Endodermal cell (in vitro differentiated cells): ENCODE results near the gene RNF212B. TPM values are rescaled to one million over a fixed set of nuclear protein-coding genes. Genes with fewer than 3 reads are reported as not detected.

Source experiments
- DNase-seq: peaks from one replicate; pipeline ENCODE4 v3.0.0-alpha.2; 2017
- H3K27ac ChIP-seq: 2 replicates; pipeline ENCODE4 v1.5.1; 2013; ENCODE audit warnings: mild to moderate bottlenecking, low read depth, low read length, moderate library complexity
- H3K27me3 ChIP-seq: 2 replicates; pipeline ENCODE4 v1.6.1; 2013; ENCODE audit warnings: mild to moderate bottlenecking, low read length, moderate library complexity; ENCODE audit not compliant: insufficient read depth, control insufficient read depth, poor library complexity, severe bottlenecking
- H3K36me3 ChIP-seq: 2 replicates; pipeline ENCODE4 v1.7.0; 2013; ENCODE audit warnings: mild to moderate bottlenecking, low read length, moderate library complexity; ENCODE audit not compliant: control insufficient read depth, insufficient read depth
- H3K4me1 ChIP-seq: one replicate; pipeline ENCODE4 v1.7.0; 2013; ENCODE audit warnings: low read length; ENCODE audit not compliant: control insufficient read depth, insufficient read depth
- H3K4me3 ChIP-seq: 2 replicates; pipeline ENCODE4 v1.5.1; 2013; ENCODE audit warnings: mild to moderate bottlenecking, low read length, moderate library complexity
- H3K9ac ChIP-seq: 2 replicates; pipeline ENCODE4 v1.6.1; 2013; ENCODE audit warnings: mild to moderate bottlenecking, low read length, moderate library complexity; ENCODE audit not compliant: poor library complexity, severe bottlenecking; ENCODE audit errors: extremely low read depth
- H3K9me3 ChIP-seq: 2 replicates; pipeline ENCODE4 v1.6.1; 2013; ENCODE audit warnings: mild to moderate bottlenecking, low read length, moderate library complexity; ENCODE audit not compliant: control insufficient read depth
- H3K27ac Mint-ChIP-seq: 2 replicates; pipeline ENCODE4 v1.8.0; 2020; ENCODE audit warnings: mixed read lengths
- H3K27me3 Mint-ChIP-seq: 2 replicates; pipeline ENCODE4 v1.8.0; 2021; ENCODE audit warnings: mild to moderate bottlenecking, mixed read lengths; ENCODE audit not compliant: insufficient read depth
- H3K36me3 Mint-ChIP-seq: 2 replicates; pipeline ENCODE4 v1.8.0; 2020; ENCODE audit warnings: low read depth, mixed read lengths
- H3K4me1 Mint-ChIP-seq: 2 replicates; pipeline ENCODE4 v1.8.0; 2020; ENCODE audit warnings: mixed read lengths
- H3K4me3 Mint-ChIP-seq: 2 replicates; pipeline ENCODE4 v1.8.0; 2020; ENCODE audit warnings: mild to moderate bottlenecking, moderate library complexity, mixed read lengths
- H3K9me3 Mint-ChIP-seq: 2 replicates; pipeline ENCODE4 v1.8.0; 2020; ENCODE audit warnings: mild to moderate bottlenecking, mixed read lengths
- CTCF ChIP-seq: fragments of 200-600 bp; sonication (generic); conservative IDR thresholded peaks from 2 replicates; pipeline ENCODE4 v1.5.0; 2021; ENCODE audit warnings: antibody characterized with exemption, mild to moderate bottlenecking
- WGBS, 2 experiments: methylation state at CpG; one replicate each; pipeline versions ENCODE4 v1.1.5 to v1.1.7; 2013; ENCODE audit warnings: missing lambda C conversion rate in 2 of 2, mixed read lengths in 1 of 2; ENCODE audit not compliant: insufficient coverage in 1 of 2, insufficient read length in 1 of 2; 5-methylcytosine and 5-hydroxymethylcytosine counted together
- total RNA-seq, 2 donors: library from RNA; stranded (reverse); fragmentation: NEBNext Ultra II Directional in 1 of 2; extraction: Animal tissue kit (Norgen Biotek cat#: 25700) in 1 of 2; gene quantifications; 2 replicates in 1 of 2; 3 replicates in 1 of 2; pipeline ENCODE4 v1.2.1, GENCODE V29; 2021

The RNF212B gene
- total RNA-seq, 2 donors from 2014 or later, result not detected

- no peak overlapping the region for H3K27ac ChIP-seq
- H3K27ac Mint-ChIP-seq, result no peak overlapping the region
- H3K9me3 Mint-ChIP-seq, result no peaks in the 10 kb centered on the region
These were observed 10.9 kb downstream of the RNF212B start for GRCh38 chr14:23248601-23249000.

GRCh38 chr14:23249824-23250223 lies 12.1 kb downstream of the RNF212B start:
- no peaks in the 10 kb centered on the region for H3K4me1 ChIP-seq
- TF ChIP-seq CTCF, result no peak
- no peaks in the 10 kb centered on the region for H3K36me3 ChIP-seq
- DNase-seq, result no peak
- WGBS, 2 experiments, result 88 to 89% methylated on average over 5 to 6 of the region's 6 CpGs
- Mint-ChIP-seq H3K27ac (no peak overlapping the region), H3K36me3 (no peaks in the 10 kb centered on the region), H3K4me1 (no peaks in the 10 kb centered on the region), H3K9me3 (no peaks in the 10 kb centered on the region), H3K27me3 (no peaks in the 10 kb centered on the region), H3K4me3 (no peak overlapping the region)
- H3K9me3 ChIP-seq, result no peaks in the 10 kb centered on the region
- no peaks in the 10 kb centered on the region for H3K27me3 ChIP-seq
- H3K4me3 ChIP-seq, result no peak overlapping the region
- no peak overlapping the region for H3K27ac ChIP-seq
- H3K9ac ChIP-seq, result no peak overlapping the region

More at GRCh38 chr14:23248601-23249000, 10.9 kb downstream of the RNF212B start:
- H3K36me3 Mint-ChIP-seq, result no peaks in the 10 kb centered on the region
- no peak for DNase-seq
- H3K4me3 Mint-ChIP-seq, result no peak overlapping the region
- TF ChIP-seq CTCF, result no peak
- no peaks in the 10 kb centered on the region for H3K27me3 Mint-ChIP-seq
- Histone ChIP-seq H3K9me3 (no peaks in the 10 kb centered on the region), H3K4me1 (no peaks in the 10 kb centered on the region), H3K36me3 (no peaks in the 10 kb centered on the region), H3K9ac (no peak overlapping the region), H3K27me3 (no peaks in the 10 kb centered on the region), H3K4me3 (no peak overlapping the region)
- H3K4me1 Mint-ChIP-seq, result peaks cover 3% of the 10 kb centered on the region
- 93 to 98% methylated on average over 3 to 7 of the region's 7 CpGs for WGBS, 2 experiments

- no peaks in the 10 kb centered on the region for H3K27me3 ChIP-seq
- H3K27ac ChIP-seq, result no peak overlapping the region
- H3K4me1 Mint-ChIP-seq, result peaks cover 4% of the 10 kb centered on the region
- H3K36me3 ChIP-seq, result no peaks in the 10 kb centered on the region
- peak overlapping the region; percentile 87 for H3K27ac Mint-ChIP-seq
- no peak overlapping the region for H3K4me3 Mint-ChIP-seq
- no peaks in the 10 kb centered on the region for H3K27me3 Mint-ChIP-seq
- H3K9ac ChIP-seq, result no peak overlapping the region
- H3K4me1 ChIP-seq, result no peaks in the 10 kb centered on the region
- H3K9me3 Mint-ChIP-seq, result no peaks in the 10 kb centered on the region
- WGBS, 2 experiments, result 44% methylated on average over 2 of the region's 3 CpGs; no CpG with 5 or more reads in 1 of the 2 experiments
- H3K4me3 ChIP-seq, result no peak overlapping the region
- peak; percentile 77 for DNase-seq
- no peaks in the 10 kb centered on the region for H3K36me3 Mint-ChIP-seq
- no peak for TF ChIP-seq CTCF
- no peaks in the 10 kb centered on the region for H3K9me3 ChIP-seq
These were observed 14.3 kb downstream of the RNF212B start for GRCh38 chr14:23252006-23252405.
